B cell (primary cell): ENCODE data around the gene PAM16. TPM values are rescaled to one million over a fixed set of nuclear protein-coding genes. Genes with fewer than 3 reads are reported as not detected.

Experiments used
- ATAC-seq: fragments of 200-7000 bp; cut with Tn5 transposase; one replicate; pipeline ENCODE4 v1.10.0; 2021; ENCODE audit warnings: low read depth, mild to moderate bottlenecking, moderate number of reproducible peaks, moderate library complexity
- CTCF ChIA-PET: fragments of 350-600 bp; sonication (Branson Sonifier 250); formaldehyde crosslinking; loops from one replicate; lab custom pipeline; 2021; ENCODE audit warnings: antibody characterized with exemption, inconsistent platforms; lab: Charles Lee
- POLR2A ChIA-PET: fragments of 350-600 bp; sonication (Branson Sonifier 250); formaldehyde crosslinking; loops from one replicate; lab custom pipeline; 2021; ENCODE audit warnings: antibody characterized with exemption; lab: Charles Lee
- DNase-seq: peaks from one replicate; pipeline ENCODE4 v3.0.0; 2013
- H2AFZ ChIP-seq: 2 replicates; pipeline ENCODE4 v1.6.1; 2012; ENCODE audit warnings: mild to moderate bottlenecking, low read depth, low read length; ENCODE audit not compliant: insufficient read depth, poor library complexity, severe bottlenecking
- H3K27ac ChIP-seq, 2 donors: 1 replicate in 1 of 2; 2 replicates in 1 of 2; pipeline ENCODE4 v1.5.1; 2012 to 2013; ENCODE audit warnings: low read length in 2 of 2, mild to moderate bottlenecking in 2 of 2, moderate library complexity in 1 of 2
- H3K27me3 ChIP-seq, 4 experiments: fragments of 200-600 bp in 1 of 4; sonication (generic) in 1 of 4; replicated peaks in 1 of 4; 1 replicate in 2 of 4; 2 replicates in 2 of 4; pipeline versions ENCODE4 v1.6.1 to v1.7.0; 2013 to 2016; ENCODE audit warnings: low read length in 3 of 4, mild to moderate bottlenecking in 2 of 4, mixed read lengths in 1 of 4, moderate library complexity in 1 of 4; ENCODE audit not compliant: insufficient read depth in 4 of 4, control insufficient read depth in 3 of 4; ENCODE audit errors: control extremely low read depth in 1 of 4
- H3K36me3 ChIP-seq, 2 experiments: replicated peaks in 1 of 2; 1 replicate in 1 of 2; 2 replicates in 1 of 2; pipeline versions ENCODE4 v1.6.1 to v1.7.1; 2013; ENCODE audit warnings: low read length in 1 of 2; ENCODE audit not compliant: insufficient read depth in 2 of 2, control insufficient read depth in 1 of 2; ENCODE audit errors: control extremely low read depth in 1 of 2, extremely low read depth in 1 of 2
- H3K4me1 ChIP-seq, 2 donors: fragments of 200-600 bp in 1 of 2; sonication (generic) in 1 of 2; 1 replicate in 1 of 2; 2 replicates in 1 of 2; pipeline versions ENCODE4 v1.5.1 to v1.6.1; 2013 to 2017; ENCODE audit warnings: low read length in 2 of 2; ENCODE audit not compliant: control insufficient read depth in 2 of 2, insufficient read depth in 2 of 2
- H3K4me2 ChIP-seq: replicated peaks from 2 replicates; pipeline ENCODE3; 2012; ENCODE audit warnings: mild to moderate bottlenecking, low read depth, low read length; ENCODE audit not compliant: poor library complexity, severe bottlenecking
- H3K4me3 ChIP-seq, 5 experiments: fragments of 200-600 bp in 1 of 5; sonication (generic) in 1 of 5; 1 replicate in 3 of 5; 2 replicates in 2 of 5; pipeline versions ENCODE4 v1.5.1 to v1.7.0; 2011 to 2016; ENCODE audit warnings: low read length in 4 of 5, mild to moderate bottlenecking in 4 of 5, low read depth in 2 of 5, control low read depth in 1 of 5, moderate library complexity in 1 of 5; ENCODE audit not compliant: insufficient read depth in 1 of 5; ENCODE audit errors: control extremely low read depth in 1 of 5, extremely low read depth in 1 of 5
- H3K79me2 ChIP-seq: fragments of 200-600 bp; sonication (generic); one replicate; pipeline ENCODE4 v1.6.0; 2016; ENCODE audit warnings: low read length; ENCODE audit not compliant: control insufficient read depth, insufficient read depth
- H3K9ac ChIP-seq: fragments of 200-600 bp; sonication (generic); 2 replicates; pipeline ENCODE4 v1.6.1; 2017; ENCODE audit warnings: mild to moderate bottlenecking, low read length, moderate library complexity
- H3K9me3 ChIP-seq, 3 donors: one replicate each; pipeline versions ENCODE4 v1.6.1 to v1.7.1; 2013; ENCODE audit warnings: low read length in 2 of 3; ENCODE audit not compliant: control insufficient read depth in 2 of 3, insufficient read depth in 1 of 3; ENCODE audit errors: control extremely low read depth in 1 of 3
- H4K20me1 ChIP-seq: 2 replicates; pipeline ENCODE4 v1.6.0; 2012; ENCODE audit warnings: mild to moderate bottlenecking, low read length; ENCODE audit not compliant: insufficient read depth, control insufficient read depth, poor library complexity, severe bottlenecking
- H3K27ac Mint-ChIP-seq: one replicate; pipeline ENCODE4 v1.8.0; 2021; ENCODE audit warnings: mixed read lengths
- H3K27me3 Mint-ChIP-seq: one replicate; pipeline ENCODE4 v1.8.0; 2021; ENCODE audit warnings: mixed read lengths
- H3K4me1 Mint-ChIP-seq: one replicate; pipeline ENCODE4 v1.8.0; 2021; ENCODE audit warnings: mixed read lengths
- H3K4me3 Mint-ChIP-seq: one replicate; pipeline ENCODE4 v1.8.0; 2021; ENCODE audit warnings: mixed read lengths
- H3K9me3 Mint-ChIP-seq: one replicate; pipeline ENCODE4 v1.8.0; 2022; ENCODE audit warnings: mixed read lengths; ENCODE audit not compliant: insufficient read depth
- EZH2 ChIP-seq: IDR thresholded peaks from 2 replicates; pipeline ENCODE4 v1.6.1; 2012; ENCODE audit warnings: borderline replicate concordance, low read depth, mild to moderate bottlenecking, moderate library complexity, low read length; ENCODE audit not compliant: insufficient read depth, poor library complexity, severe bottlenecking
- WGBS: methylation state at CpG from one replicate; pipeline ENCODE4 v1.1.5; 2013; ENCODE audit warnings: missing lambda C conversion rate; ENCODE audit not compliant: insufficient coverage; 5-methylcytosine and 5-hydroxymethylcytosine counted together
- intact Hi-C: fragments of 100-400 bp; cut with micrococcal nuclease; formaldehyde crosslinking; loops from one replicate; pipeline ENCODE4 v1.10.0; 2022
- polyA plus RNA-seq: library from polyadenylated mRNA; depleted of rRNA; stranded (reverse); fragments of >200 nt; gene quantifications from 2 replicates; pipeline ENCODE4 v1.2.3, GENCODE V29; 2012
- total RNA-seq, 2 donors: library from RNA; stranded (reverse); fragments of 120-200 nt in 1 of 2; gene quantifications; 1 replicate in 1 of 2; 2 replicates in 1 of 2; pipeline versions ENCODE4 v1.2.3 to v1.2.4, GENCODE V29; 2013 to 2022
- TF ChIP-seq, protein P1 (sequence below): fragments of 200-600 bp; IDR thresholded peaks from one replicate; pipeline ENCODE4 v1.8.0; 2022; ENCODE audit warnings: antibody characterized with exemption, mild to moderate bottlenecking

PAM16 gene
- total and polyA plus RNA-seq, 2 donors (not counting 1 experiment from before 2014, with no cell fraction given), result 57.3 to 64.1 TPM

DNA sequence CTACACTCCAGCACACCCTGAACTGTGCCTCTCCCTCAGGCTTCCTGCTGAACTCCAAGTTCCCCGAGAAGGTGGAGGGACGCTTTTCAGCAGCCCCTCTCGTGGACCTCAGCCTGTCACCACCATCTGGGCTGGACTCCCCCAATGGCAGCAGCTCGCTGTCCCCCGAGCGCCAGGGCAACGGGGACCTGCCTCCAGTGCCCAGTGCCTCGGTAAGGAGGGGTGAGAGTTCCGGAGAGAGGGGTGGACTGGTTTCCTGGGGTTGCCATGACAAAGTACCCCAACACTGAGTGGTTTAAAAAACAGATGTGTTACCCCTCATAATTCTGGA lies 17.8 kb downstream of the PAM16 start:
- ATAC-seq (no peak), DNase-seq (no peak)
- Mint-ChIP-seq H3K4me3 (no peak overlapping the region), H3K4me1 (no peaks in the 10 kb centered on the region), H3K27ac (no peak overlapping the region), H3K9me3 (no peaks in the 10 kb centered on the region), H3K27me3 (peaks cover 3% of the 10 kb centered on the region)
- no peak overlapping the region for H3K4me2 ChIP-seq
- H3K4me3 ChIP-seq, result no peak overlapping the region
- H3K27ac ChIP-seq, result no peak overlapping the region
- WGBS, result 51% methylated on average over 7 of the region's 9 CpGs
- peaks cover 0 to 15% (median 0%) of the 10 kb centered on the region in 4 experiments for H3K27me3 ChIP-seq
- peaks cover 10% of the 10 kb centered on the region for H3K79me2 ChIP-seq
- peaks cover 4% of the 10 kb centered on the region in 2 donors for H3K4me1 ChIP-seq
- H3K36me3 ChIP-seq, result no peaks in the 10 kb centered on the region
- intact Hi-C loops, result no loop called here
- H4K20me1 ChIP-seq, result no peaks in the 10 kb centered on the region
- H3K9me3 ChIP-seq, result no peaks in the 10 kb centered on the region
- ChIA-PET POLR2A (interaction anchor here (0.6 kb wide), 1 partner anchor 52 kb away, joined by 6 read pairs; no protein-coding TSS in a partner anchor), CTCF (interaction anchor here (8.3 to 10.0 kb wide), 2 partner anchors 22 to 41 kb away, joined by 152 to 165 read pairs; partner anchors contain the start of gene GLIS2)
- no peak overlapping the region for H2AFZ ChIP-seq
- TF ChIP-seq EZH2, result no peak
- TF ChIP-seq, protein P1, sequence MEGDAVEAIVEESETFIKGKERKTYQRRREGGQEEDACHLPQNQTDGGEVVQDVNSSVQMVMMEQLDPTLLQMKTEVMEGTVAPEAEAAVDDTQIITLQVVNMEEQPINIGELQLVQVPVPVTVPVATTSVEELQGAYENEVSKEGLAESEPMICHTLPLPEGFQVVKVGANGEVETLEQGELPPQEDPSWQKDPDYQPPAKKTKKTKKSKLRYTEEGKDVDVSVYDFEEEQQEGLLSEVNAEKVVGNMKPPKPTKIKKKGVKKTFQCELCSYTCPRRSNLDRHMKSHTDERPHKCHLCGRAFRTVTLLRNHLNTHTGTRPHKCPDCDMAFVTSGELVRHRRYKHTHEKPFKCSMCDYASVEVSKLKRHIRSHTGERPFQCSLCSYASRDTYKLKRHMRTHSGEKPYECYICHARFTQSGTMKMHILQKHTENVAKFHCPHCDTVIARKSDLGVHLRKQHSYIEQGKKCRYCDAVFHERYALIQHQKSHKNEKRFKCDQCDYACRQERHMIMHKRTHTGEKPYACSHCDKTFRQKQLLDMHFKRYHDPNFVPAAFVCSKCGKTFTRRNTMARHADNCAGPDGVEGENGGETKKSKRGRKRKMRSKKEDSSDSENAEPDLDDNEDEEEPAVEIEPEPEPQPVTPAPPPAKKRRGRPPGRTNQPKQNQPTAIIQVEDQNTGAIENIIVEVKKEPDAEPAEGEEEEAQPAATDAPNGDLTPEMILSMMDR, result no peak
- no peak overlapping the region for H3K9ac ChIP-seq

DNA sequence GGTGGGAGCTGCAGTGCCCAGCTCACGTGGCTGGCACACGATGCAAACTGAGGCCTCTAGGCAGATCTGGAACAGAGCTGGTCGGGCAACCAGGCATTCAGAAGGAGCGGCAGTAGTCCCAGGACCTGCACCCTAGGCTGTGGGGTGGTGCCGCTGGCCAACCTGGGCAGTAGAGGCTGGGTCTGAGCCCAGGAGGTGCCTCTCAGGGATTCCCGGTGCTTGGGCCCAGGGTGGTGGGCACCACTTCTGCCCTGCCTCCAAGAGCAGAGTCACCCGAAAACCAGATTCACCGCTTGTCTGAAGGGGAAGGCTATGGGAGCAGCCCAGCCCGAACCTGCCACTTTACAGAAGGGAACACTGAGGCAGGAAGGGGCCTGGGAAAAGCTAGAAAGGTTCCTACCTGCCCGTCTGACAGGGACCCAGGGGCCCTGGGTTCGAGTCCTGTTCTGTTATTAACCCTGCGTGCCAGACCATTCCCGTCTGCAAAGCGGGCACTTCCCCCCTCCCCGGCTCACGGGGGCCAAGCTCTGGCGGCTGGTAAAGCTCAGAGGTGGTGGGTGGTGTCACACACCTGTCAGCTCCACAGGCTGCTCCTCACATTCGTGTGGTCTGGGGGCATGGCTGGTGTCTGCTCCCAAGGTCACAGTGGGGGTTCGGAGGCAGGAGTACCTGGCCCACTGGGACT lies 18.4 kb downstream of the PAM16 start:
- no peaks in the 10 kb centered on the region for H3K9me3 Mint-ChIP-seq
- Histone ChIP-seq H3K9ac (no peak overlapping the region), H3K79me2 (peaks cover 7% of the 10 kb centered on the region), H3K27ac (no peak overlapping the region), H2AFZ (no peak overlapping the region), H3K4me2 (no peak overlapping the region), H3K4me3 (no peak overlapping the region), H4K20me1 (no peaks in the 10 kb centered on the region), H3K36me3 (no peaks in the 10 kb centered on the region), H3K4me1 (peaks cover 8 to 9% of the 10 kb centered on the region in 2 donors), H3K9me3 (no peaks in the 10 kb centered on the region), H3K27me3 (peaks cover 0 to 19% (median 0%) of the 10 kb centered on the region in 4 experiments)
- DNase-seq, result no peak
- no peak for ATAC-seq
- intact Hi-C loops, result no loop called here
- no peak for TF ChIP-seq EZH2
- TF ChIP-seq, protein P1, result no peak
- CTCF ChIA-PET, result interaction anchor here (1.4 to 10.0 kb wide), 3 partner anchors 21 to 132 kb away, joined by 4 to 165 read pairs (median 152); partner anchors contain the start of gene GLIS2
- POLR2A ChIA-PET, result interaction anchor here (0.6 kb wide), 1 partner anchor 51 kb away, joined by 6 read pairs; no protein-coding TSS in a partner anchor
- H3K4me1 Mint-ChIP-seq, result no peaks in the 10 kb centered on the region
- H3K27me3 Mint-ChIP-seq, result peaks cover 3% of the 10 kb centered on the region
- no peak overlapping the region for H3K4me3 Mint-ChIP-seq
- 86% methylated on average over 16 of the region's 19 CpGs for WGBS
- no peak overlapping the region for H3K27ac Mint-ChIP-seq
